GM23248 (cell line): ENCODE results near the gene TRAPPC11.

Experiments used
- EZH2 ChIP-seq: fragments of 200-600 bp; sonication (generic); IDR thresholded peaks from 2 replicates; pipeline ENCODE4 v1.6.1; 2018; ENCODE audit warnings: antibody characterized with exemption, mild to moderate bottlenecking; ENCODE audit not compliant: insufficient read depth, poor library complexity, severe bottlenecking
- EZH2phosphoT487 ChIP-seq: fragments of 200-600 bp; sonication (generic); IDR thresholded peaks from 2 replicates; pipeline ENCODE4 v1.6.1; 2018; ENCODE audit warnings: antibody characterized with exemption, moderate library complexity, mild to moderate bottlenecking, low read depth; ENCODE audit not compliant: insufficient read depth

DNA sequence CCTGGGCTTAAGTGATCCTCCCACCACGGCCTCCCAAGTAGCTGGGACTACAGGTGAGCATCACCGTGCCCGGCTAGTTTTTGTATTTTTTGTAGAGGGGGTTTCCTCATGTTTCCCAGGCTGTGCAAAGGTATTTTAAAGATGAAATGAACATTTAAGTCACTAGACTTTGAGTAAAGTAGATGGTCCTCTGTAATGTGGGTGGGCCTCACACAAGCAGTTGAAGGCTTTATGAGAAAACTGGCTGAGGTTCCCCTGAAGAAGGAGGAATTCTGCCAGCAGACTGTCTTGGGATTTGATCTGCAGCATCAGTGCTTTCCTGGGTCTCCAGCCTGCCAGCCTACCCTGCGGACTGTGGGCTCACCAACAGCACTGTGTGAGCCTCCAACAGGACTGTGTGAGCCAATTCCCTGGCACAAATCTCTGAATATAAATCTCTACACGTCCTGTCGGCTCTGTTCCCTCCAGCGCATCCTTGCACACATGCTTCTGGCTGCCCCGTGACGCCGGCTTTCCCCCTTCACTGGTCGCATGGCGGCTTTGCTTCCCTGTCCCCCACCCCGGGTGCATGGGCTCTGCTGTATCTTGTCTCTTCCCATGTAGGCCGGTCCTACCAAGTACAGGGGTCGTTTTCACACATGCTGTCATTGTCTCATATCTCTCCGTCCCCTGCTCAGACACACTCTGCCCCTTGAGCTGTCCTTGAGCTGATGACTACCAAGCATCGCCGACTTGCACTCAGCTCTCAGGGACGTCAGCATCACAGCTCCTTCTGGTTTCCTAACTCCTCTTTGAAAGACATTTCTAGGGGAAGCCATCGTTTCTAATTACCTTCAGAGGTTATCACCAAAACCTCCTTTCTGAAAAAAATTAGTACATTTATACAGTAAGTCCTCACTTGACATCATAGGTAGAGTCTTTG is 46.5 kb upstream of the TRAPPC11 start:
- TF ChIP-seq EZH2 (no peak), EZH2phosphoT487 (no peak)
